Glutamatergic neuron (in vitro differentiated cells): ENCODE data around the gene FBLN2. TPM values are rescaled to one million over a fixed set of nuclear protein-coding genes. Genes with fewer than 3 reads are reported as not detected.

ENCODE experiments used
- DNase-seq: peaks from one replicate; pipeline ENCODE4 v3.0.0; 2022
- H3K27ac Mint-ChIP-seq: one replicate; pipeline ENCODE4 v1.8.0; 2020; ENCODE audit warnings: mild to moderate bottlenecking, mixed read lengths, inconsistent platforms; ENCODE audit not compliant: unreplicated experiment
- H3K27me3 Mint-ChIP-seq: one replicate; pipeline ENCODE4 v1.8.0; 2020; ENCODE audit warnings: mild to moderate bottlenecking, moderate library complexity, mixed read lengths, inconsistent platforms; ENCODE audit not compliant: unreplicated experiment
- H3K36me3 Mint-ChIP-seq: one replicate; pipeline ENCODE4 v1.8.0; 2020; ENCODE audit warnings: mild to moderate bottlenecking, mixed read lengths, inconsistent platforms; ENCODE audit not compliant: unreplicated experiment
- H3K4me1 Mint-ChIP-seq: one replicate; pipeline ENCODE4 v1.8.0; 2020; ENCODE audit warnings: mild to moderate bottlenecking, low read depth, mixed read lengths, inconsistent platforms; ENCODE audit not compliant: unreplicated experiment
- H3K4me3 Mint-ChIP-seq: one replicate; pipeline ENCODE4 v1.8.0; 2020; ENCODE audit warnings: mild to moderate bottlenecking, mixed read lengths, inconsistent platforms; ENCODE audit not compliant: unreplicated experiment
- H3K9me3 Mint-ChIP-seq: one replicate; pipeline ENCODE4 v1.8.0; 2020; ENCODE audit warnings: mild to moderate bottlenecking, moderate library complexity, mixed read lengths, inconsistent platforms; ENCODE audit not compliant: unreplicated experiment
- total RNA-seq: library from RNA; stranded (reverse); fragmentation: NEBNext Ultra II Directional; extraction: Animal tissue kit (Norgen Biotek cat#: 25700); gene quantifications from one replicate; pipeline ENCODE4 v1.2.1, GENCODE V29; 2021; ENCODE audit not compliant: unreplicated experiment
- TF ChIP-seq, protein P1 (sequence below): fragments of 200-600 bp; sonication (generic); IDR thresholded peaks from one replicate; pipeline ENCODE4 v1.5.0; 2021; ENCODE audit not compliant: partially characterized antibody, unreplicated experiment

The FBLN2 gene
- total RNA-seq, 1 donor from 2014 or later: 2.1 TPM

DNA sequence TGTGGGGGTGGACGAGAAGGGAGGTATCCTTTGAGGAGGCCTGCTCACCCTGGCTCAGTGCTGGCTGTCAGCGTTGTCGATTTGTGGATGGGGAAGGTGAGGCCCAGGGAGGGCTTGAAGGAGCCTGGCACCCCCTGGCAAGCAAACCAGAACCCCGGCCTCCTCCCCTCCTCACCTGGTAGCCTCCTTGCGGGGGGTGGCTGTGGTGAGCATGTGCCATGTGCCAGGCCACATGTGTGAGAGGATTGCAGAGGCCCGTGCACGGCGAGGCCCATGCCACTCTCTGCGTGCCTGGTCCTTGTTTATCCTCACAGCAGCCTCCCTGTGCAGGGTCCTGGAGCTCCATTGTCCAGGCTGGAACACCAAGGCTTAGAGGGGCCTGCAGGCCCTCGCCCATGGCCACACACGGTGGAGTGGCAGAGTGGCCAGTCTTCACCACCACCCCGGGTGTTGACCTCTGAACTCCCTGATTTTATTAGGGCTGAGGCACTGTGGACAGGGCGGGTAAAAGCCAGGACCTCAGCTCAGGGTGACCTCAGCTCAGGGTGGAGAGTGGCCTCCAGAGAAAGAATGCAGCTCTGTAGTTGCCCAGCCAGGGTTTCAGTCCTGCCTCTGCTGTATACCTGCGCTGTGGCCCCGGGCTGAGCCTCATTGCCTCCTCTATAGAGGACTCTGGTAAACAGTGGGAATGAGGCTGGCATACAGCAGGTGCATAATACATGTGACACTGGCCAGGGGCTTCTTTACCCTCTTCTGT is 39.7 kb upstream of the FBLN2 start:
- TF ChIP-seq, protein P1, sequence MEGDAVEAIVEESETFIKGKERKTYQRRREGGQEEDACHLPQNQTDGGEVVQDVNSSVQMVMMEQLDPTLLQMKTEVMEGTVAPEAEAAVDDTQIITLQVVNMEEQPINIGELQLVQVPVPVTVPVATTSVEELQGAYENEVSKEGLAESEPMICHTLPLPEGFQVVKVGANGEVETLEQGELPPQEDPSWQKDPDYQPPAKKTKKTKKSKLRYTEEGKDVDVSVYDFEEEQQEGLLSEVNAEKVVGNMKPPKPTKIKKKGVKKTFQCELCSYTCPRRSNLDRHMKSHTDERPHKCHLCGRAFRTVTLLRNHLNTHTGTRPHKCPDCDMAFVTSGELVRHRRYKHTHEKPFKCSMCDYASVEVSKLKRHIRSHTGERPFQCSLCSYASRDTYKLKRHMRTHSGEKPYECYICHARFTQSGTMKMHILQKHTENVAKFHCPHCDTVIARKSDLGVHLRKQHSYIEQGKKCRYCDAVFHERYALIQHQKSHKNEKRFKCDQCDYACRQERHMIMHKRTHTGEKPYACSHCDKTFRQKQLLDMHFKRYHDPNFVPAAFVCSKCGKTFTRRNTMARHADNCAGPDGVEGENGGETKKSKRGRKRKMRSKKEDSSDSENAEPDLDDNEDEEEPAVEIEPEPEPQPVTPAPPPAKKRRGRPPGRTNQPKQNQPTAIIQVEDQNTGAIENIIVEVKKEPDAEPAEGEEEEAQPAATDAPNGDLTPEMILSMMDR: no peak
- H3K4me3 Mint-ChIP-seq: no peak overlapping the region
- peaks cover 6% of the 10 kb centered on the region for H3K27me3 Mint-ChIP-seq
- peaks cover 3% of the 10 kb centered on the region for H3K9me3 Mint-ChIP-seq
- H3K36me3 Mint-ChIP-seq: peaks cover 6% of the 10 kb centered on the region
- DNase-seq: no peak
- no peak overlapping the region for H3K27ac Mint-ChIP-seq
- peaks cover 2% of the 10 kb centered on the region for H3K4me1 Mint-ChIP-seq

DNA sequence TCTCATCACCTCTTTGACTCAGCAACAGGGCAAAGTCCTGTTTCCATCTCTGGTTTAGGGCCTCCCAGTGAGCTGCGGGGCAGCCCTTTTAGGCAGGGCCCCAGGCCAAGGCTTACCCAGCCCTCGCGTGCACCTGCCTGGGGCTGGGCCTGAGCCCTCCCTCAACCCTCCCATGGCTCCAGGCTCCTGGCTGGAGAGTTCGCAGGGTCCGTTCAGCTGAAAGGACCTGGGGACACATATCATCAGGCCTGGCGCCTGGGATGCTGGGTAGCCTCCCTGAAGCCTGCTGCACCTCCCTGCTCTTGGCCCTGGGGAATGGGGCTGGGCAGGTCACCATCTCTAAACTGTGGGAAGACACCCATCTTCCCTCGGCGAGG is 39.1 kb upstream of the FBLN2 start:
- H3K27ac Mint-ChIP-seq: no peak overlapping the region
- peaks cover 6% of the 10 kb centered on the region for H3K36me3 Mint-ChIP-seq
- no peak overlapping the region for H3K4me3 Mint-ChIP-seq
- H3K4me1 Mint-ChIP-seq: peaks cover 2% of the 10 kb centered on the region
- peaks cover 3% of the 10 kb centered on the region for H3K9me3 Mint-ChIP-seq
- H3K27me3 Mint-ChIP-seq: peaks cover 6% of the 10 kb centered on the region
- DNase-seq: no peak
- TF ChIP-seq, protein P1: no peak

DNA sequence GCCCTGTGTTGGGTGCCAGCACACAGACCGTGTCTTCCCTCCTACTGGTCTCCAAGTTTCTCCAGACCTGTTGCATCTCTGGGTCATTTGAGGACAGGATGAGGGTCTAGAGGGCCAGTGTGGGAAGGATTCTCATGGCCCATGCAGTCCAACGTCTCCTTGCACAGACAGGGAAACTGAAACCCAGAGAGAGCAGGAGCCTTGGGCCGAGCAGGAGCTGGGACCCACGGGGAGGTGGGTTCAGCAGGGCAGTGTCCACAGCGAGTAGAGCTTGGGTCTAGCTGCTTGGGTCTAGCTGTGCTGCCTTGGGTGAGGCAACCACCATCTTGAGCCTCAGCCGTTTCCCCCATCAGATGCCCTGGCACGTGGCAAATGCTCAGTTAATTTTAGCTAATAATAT is 36.5 kb upstream of the FBLN2 start:
- Mint-ChIP-seq H3K36me3 (peaks cover 6% of the 10 kb centered on the region), H3K9me3 (peaks cover 1% of the 10 kb centered on the region), H3K27ac (no peak overlapping the region), H3K4me1 (peaks cover 2% of the 10 kb centered on the region), H3K4me3 (no peak overlapping the region), H3K27me3 (peaks cover 2% of the 10 kb centered on the region)
- DNase-seq: no peak
- TF ChIP-seq, protein P1: no peak

DNA sequence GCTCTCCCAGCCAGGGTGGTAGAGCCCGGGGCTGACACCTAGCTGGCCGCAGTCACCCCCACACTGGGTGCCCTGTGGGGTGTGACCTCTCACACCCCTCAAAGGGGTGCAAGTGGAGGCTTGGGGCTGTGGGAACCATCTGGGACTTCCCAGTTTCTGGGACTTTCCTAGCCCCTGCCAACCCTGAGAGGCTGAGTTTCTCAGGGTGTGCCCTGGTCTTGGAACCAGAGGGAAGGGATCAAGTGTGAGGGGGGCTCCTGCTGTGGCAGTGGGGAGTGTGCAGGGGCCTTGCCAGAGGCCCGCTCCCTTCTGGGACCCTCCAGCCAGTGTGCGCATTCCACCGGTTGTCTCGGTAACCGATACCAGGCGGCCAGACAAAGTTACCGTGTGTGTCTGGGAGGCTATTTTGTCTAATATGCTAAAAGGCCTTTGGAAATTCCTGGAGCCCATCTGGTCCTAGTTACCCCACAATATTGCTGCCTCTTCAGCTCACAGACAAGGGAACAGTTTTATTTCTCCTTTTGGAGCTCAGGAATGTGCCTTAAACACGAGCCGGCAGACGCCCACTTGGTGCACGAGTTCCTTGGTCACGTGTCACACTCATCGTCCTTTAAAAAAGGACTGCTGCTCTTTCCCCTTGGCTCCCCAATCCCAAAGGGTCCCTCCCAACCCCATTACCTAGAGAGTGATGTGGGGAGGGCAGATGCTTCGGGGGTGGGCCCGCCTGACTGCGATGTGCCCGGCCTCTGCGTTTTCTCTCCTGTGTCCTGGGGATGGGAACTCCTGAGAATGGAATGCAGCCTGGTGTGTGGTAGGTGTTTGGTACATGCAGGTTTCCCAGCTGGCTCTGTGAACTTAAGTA is 35.6 kb upstream of the FBLN2 start:
- Mint-ChIP-seq H3K27ac (no peak overlapping the region), H3K4me3 (no peak overlapping the region), H3K4me1 (peaks cover 2% of the 10 kb centered on the region), H3K9me3 (peaks cover 1% of the 10 kb centered on the region), H3K27me3 (peaks cover 3% of the 10 kb centered on the region), H3K36me3 (peaks cover 6% of the 10 kb centered on the region)
- TF ChIP-seq, protein P1: no peak
- DNase-seq: no peak
